Activated CD4-positive, CD25-positive, alpha-beta regulatory T cell (primary cell): ENCODE measurements around the gene CNTRL.
"Not testable (repeated sequence)": the region's sequence is repeated elsewhere in the genome, so short reads cannot be mapped to it uniquely, and the experiment has no call there.

Experiments used
- DNase-seq, 4 experiments: peaks; one replicate each; lab custom pipeline; 2025; lab: John Stamatoyannopoulos, UW

The CNTRL gene

GRCh38 chr9:121073038-121073437 lies 1.7 kb upstream of the CNTRL start:
- no peak for DNase-seq

- no peak for DNase-seq
Measured at GRCh38 chr9:121075251-121076036, 689 bp downstream of the CNTRL start.

- DNase-seq: no peak
Measured at GRCh38 chr9:121082075-121082474, 7.3 kb downstream of the CNTRL start.

DNA sequence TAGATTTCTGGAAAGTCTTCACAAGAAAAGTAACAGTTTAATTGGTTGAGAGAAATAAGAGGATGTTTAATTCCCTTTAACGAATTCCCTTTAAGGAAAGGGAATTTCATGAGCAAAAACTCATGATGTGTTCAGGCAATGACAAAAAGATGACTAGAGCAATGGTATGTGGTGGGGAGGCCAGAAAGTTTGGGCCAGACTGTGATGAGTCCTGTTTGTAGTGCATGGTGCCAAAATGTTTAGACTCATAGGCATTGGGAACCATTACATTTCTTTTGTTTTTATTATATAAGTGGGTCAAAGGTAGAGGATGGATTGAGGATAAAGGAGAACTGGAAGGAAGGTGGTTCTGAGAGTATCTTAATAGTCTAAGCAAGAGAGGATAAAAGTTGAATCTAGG lies 10.9 kb downstream of the CNTRL start:
- no peak for DNase-seq

DNA sequence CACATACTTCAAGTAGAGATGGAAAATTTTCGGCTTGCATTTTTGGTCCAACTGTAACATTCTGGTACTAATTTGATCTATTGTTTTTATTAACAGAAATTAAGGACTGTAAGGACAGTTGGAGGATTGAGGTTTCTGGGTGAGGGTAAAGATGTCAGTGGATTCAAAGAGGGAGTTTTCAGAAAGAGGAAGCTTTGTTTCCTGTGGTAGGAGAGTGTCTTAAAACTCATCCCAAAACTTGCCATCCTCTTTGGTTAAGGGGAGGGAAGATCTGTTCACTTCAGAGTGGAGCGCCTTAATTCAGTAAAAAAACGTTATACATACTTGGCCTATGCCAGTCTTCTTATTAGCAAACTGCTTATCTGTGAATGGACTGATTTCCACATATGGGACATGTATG lies 13.8 kb downstream of the CNTRL start:
- DNase-seq: no peak

- not testable (repeated sequence) for DNase-seq
Measured at GRCh38 chr9:121090743-121091142, 16.0 kb downstream of the CNTRL start.

DNA sequence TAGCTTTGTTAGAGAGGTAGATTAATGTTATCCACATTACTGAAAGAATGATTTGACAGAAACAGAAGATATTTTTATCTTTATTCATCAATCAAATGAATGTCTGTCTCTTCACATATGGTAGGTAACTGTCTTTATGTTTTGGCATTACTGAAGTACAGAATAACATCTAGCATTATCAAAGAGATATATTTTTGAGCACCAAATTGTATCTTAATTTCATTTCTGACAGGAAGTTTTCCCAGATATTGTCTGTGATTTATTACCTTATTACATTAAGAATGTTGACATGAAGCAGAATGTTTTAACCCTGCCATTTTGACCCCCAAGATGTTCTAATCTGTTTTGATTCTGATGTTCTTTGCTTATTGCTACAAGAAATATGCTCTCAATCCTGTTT lies 20.3 kb downstream of the CNTRL start:
- DNase-seq: no peak

- DNase-seq: no peak
Measured at GRCh38 chr9:121098567-121099198, 23.9 kb downstream of the CNTRL start.

GRCh38 chr9:121104054-121104453 lies 29.3 kb downstream of the CNTRL start:
- not testable (repeated sequence) for DNase-seq

DNA sequence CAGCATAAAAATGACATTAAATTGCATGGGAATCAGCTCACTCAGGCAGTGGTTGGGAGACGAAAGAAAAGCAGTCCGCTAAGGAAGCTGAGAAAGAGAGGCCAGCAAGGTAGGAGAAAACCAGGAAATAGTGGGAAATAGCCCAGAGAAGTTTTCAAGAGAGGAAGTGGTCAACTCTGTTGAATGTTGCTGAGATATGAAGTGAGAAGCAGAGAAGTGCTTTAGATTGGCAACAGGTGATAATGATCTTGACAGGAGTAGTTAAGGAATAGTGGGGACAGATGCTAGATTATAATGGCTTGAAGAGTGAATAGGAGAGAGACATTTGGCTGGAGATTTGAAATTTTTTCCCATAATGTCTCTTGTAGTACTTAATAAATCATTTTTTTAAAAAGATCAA lies 30.8 kb downstream of the CNTRL start:
- DNase-seq: no peak

GRCh38 chr9:121107029-121107428 lies 32.3 kb downstream of the CNTRL start:
- no peak for DNase-seq

GRCh38 chr9:121107881-121108280 lies 33.1 kb downstream of the CNTRL start:
- DNase-seq: no peak

DNA sequence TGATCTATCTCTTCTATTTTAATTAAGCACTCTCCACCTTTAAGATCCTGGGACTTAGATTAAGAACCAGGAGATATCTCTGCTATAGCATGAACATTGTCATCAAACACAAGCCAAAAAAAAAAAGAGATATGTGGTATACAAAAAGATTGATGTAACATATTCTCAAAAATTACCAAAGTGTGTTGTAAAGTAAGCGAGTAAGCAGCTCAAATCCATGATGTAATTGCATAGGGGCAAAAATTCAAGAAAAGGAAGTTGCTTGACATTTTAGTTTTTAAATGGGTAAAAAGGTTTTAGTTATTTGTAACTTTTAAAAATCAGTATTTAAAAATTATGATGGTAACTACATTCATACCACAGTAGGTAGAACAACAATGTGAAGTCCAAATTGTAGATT lies 40.7 kb downstream of the CNTRL start:
- DNase-seq: no peak

DNA sequence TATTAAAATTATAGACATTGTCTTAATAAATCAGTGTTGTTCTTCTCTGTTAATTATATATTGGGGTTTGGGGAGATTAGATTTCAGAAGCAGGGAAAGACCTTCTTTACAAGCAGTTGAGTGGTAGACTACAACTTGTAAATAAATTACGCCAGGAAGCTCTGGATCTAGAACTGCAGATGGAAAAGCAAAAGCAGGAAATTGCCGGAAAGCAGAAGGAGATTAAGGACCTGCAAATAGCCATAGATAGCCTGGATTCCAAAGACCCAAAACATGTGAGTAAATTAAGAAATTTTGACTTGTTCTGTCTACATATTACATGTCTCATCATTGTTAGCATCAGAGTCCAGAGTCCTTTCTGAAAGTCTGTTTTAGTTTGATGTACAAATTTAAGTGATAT lies 43.5 kb downstream of the CNTRL start:
- no peak for DNase-seq

- no peak for DNase-seq
Measured at GRCh38 chr9:121120386-121120785, 45.6 kb downstream of the CNTRL start.

GRCh38 chr9:121121582-121122087 lies 46.9 kb downstream of the CNTRL start:
- DNase-seq: peak; percentile 77 to 94 (median 90)

DNA sequence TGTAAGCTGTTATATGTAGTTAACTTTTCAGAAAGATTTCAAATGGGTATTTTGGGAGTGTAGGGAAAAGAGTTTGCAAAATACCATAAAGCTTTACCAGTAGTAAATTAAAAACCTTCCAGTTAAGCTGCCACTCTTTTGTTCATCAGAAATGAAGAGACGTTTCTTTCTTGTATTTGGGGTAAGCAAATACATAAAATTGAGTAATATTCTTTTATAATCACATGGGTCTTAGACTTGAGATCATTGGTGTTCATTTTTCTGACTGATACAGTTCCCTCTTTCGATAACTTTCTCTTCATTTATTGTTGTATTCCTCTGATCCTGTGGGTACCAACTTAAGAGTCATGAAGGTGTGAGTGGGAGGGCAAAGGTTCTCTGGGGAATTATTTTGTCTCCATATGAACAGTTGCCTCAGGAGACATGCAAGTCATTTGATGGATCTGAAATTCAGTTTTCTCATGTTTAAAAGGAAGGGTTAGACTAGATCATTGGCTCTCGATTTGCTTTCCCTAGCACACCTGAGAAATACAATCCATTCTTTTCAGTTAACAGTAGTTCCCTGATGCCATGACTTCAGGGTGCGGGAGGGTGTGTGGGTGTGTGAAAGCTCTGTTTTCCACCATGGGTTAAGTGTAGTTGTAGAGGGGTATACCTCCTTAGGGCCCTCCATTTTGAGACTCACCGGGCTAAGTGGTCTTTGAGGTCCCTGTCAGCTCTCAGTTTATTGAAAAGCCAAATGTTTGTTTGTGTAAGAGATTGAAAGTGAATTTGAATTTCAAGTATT lies 47.7 kb downstream of the CNTRL start:
- DNase-seq: peak in 1 of 4 experiments; percentile 2

GRCh38 chr9:121123816-121124535 lies 49.2 kb downstream of the CNTRL start:
- no peak for DNase-seq

DNA sequence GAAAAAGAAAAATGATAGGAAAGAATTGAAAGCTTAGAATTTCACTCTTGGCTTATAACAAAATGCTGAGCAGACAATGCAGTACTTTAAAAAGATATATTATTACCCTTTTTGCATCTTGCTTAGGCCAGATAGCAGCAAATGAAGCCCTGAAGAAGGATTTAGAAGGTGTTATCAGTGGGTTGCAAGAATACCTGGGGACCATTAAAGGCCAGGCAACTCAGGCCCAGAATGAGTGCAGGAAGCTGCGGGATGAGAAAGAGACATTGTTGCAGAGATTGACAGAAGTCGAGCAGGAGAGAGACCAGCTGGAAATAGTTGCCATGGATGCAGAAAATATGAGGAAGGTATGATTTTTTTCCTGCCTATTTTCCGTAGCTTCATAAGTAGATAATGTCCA lies 50.8 kb downstream of the CNTRL start:
- no peak for DNase-seq

- not testable (repeated sequence) for DNase-seq
Measured at GRCh38 chr9:121129384-121129783, 54.6 kb downstream of the CNTRL start.

DNA sequence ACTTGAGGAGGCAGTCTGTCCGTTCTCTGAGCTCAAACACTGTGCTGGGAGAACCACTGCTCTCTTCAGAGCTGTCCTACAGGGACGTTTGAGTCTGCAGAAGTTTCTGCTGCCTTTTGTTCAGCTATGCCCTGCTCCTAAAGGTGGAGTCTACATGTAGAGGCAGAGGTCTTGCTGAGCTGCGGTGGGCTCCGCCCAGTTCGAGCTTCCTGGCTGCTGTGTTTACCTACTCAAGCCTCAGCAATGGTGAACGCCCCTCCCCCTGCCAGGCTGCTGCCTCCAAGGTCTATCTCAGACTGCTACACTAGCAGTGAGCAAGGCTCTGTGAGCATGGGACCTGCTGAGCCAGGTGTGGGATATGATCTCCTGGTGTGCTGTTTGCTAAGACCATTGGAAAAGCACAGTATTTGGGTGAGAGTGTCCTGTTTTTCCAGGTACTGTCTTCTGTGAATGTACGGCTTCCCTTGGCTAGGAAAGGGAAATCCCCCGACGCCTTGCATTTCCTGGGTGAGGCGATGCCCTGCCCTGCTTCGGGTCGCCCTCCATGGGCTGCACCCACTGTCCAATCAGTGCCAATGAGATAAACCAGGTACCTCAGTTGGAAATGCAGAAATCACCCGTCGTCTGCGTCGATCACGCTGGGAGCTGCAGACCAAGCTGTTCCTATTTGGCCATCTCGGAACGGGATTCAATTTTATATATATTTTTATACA lies 58.5 kb downstream of the CNTRL start:
- peak; percentile 5 to 80 (median 46) for DNase-seq
